Upper lobe of right lung (tissue), 1 donor: ENCODE data around the gene SLC4A5. TPM values are rescaled to one million over a fixed set of nuclear protein-coding genes. Genes with fewer than 3 reads are reported as not detected.
A peak's percentile ranks its signal among the peaks of the same experiment; 100 is the strongest.

Experiments
- ATAC-seq: fragments of 200-7000 bp; cut with Tn5 transposase; one replicate; pipeline ENCODE4 v1.9.1; 2020; ENCODE audit warnings: mild to moderate bottlenecking, moderate library complexity
- DNase-seq: peaks from one replicate; pipeline ENCODE4 v3.0.0-alpha.2; 2020
- H3K27ac ChIP-seq: fragments of 200-600 bp; one replicate; pipeline ENCODE4 v1.8.0; 2022
- H3K27me3 ChIP-seq: fragments of 200-600 bp; one replicate; pipeline ENCODE4 v1.8.0; 2022; ENCODE audit warnings: mild to moderate bottlenecking
- H3K36me3 ChIP-seq: fragments of 200-600 bp; one replicate; pipeline ENCODE4 v1.8.0; 2022
- H3K4me1 ChIP-seq: fragments of 200-600 bp; one replicate; pipeline ENCODE4 v1.8.0; 2022
- H3K4me3 ChIP-seq: fragments of 200-600 bp; one replicate; pipeline ENCODE4 v1.8.0; 2022; ENCODE audit warnings: mild to moderate bottlenecking
- H3K9me3 ChIP-seq: fragments of 200-600 bp; one replicate; pipeline ENCODE4 v1.8.0; 2022
- intact Hi-C: fragments of 100-400 bp; cut with DNase I; formaldehyde crosslinking; loops from one replicate; pipeline ENCODE4 v1.11.0; 2022
- long read RNA-seq: library from polyadenylated mRNA; unstranded; transcript quantifications from one replicate; pipeline ENCODE4 v2.0.0, GENCODE V29; 2021
- total RNA-seq: library from RNA; stranded (reverse); fragmentation: NEBNext Ultra II Directional; extraction: Animal tissue kit (Norgen Biotek cat#: 25700); gene quantifications from one replicate; pipeline ENCODE4 v1.2.1, GENCODE V29; 2021
- TF ChIP-seq, protein P1 (sequence below): fragments of 200-600 bp; IDR thresholded peaks from one replicate; pipeline ENCODE4 v1.8.0; 2022; ENCODE audit warnings: antibody characterized with exemption
- donor health status: DM: no; HTN: yes; CAD: no; lungs with severe emphysema.

The SLC4A5 gene
- total RNA-seq = 3.2 TPM
- long read RNA-seq, partial matches to known transcripts = 1 of 2 reads
- long read RNA-seq, other reads (novel, unspliced or antisense) = 1 of 2 reads

DNA sequence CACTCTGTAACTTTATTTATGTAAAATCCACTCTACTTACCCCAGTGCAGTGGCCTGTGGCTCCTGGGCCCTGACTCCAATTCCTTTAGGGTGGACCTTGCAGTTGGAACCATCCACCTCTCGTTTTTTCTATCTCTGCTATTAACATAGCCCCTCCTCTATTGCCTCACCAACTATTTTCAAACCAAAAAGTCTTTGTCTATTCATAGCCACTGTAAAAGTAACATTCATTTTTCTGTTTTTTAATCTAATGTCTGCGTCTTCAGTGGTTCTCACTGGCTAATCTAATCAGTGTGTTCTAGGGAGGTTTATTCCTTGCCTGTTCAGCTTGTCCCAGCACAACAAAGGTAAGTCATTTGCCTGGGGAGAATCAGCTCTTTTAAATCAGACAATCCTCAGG is at the start of gene SLC4A5:
TSS of gene SLC4A5 (minus strand) at position 101 of the 400 bp plus-strand sequence. CDS start 28,393 bp downstream, outside the sequence.
- no peaks in the 10 kb centered on the region for H3K36me3 ChIP-seq
- no peak within 1 kb of the TSS for H3K4me3 ChIP-seq
- DNase-seq (no peak), ATAC-seq (no peak)
- no peak within 1 kb of the TSS for H3K27ac ChIP-seq
- no peaks in the 10 kb centered on the region for H3K27me3 ChIP-seq
- intact Hi-C loops = no loop called here
- H3K4me1 ChIP-seq = no peaks in the 10 kb centered on the region
- H3K9me3 ChIP-seq = no peaks in the 10 kb centered on the region
- TF ChIP-seq, protein P1, sequence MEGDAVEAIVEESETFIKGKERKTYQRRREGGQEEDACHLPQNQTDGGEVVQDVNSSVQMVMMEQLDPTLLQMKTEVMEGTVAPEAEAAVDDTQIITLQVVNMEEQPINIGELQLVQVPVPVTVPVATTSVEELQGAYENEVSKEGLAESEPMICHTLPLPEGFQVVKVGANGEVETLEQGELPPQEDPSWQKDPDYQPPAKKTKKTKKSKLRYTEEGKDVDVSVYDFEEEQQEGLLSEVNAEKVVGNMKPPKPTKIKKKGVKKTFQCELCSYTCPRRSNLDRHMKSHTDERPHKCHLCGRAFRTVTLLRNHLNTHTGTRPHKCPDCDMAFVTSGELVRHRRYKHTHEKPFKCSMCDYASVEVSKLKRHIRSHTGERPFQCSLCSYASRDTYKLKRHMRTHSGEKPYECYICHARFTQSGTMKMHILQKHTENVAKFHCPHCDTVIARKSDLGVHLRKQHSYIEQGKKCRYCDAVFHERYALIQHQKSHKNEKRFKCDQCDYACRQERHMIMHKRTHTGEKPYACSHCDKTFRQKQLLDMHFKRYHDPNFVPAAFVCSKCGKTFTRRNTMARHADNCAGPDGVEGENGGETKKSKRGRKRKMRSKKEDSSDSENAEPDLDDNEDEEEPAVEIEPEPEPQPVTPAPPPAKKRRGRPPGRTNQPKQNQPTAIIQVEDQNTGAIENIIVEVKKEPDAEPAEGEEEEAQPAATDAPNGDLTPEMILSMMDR = no peak

GRCh38 chr2:74392449-74392743 is 49.2 kb upstream of the SLC4A5 start:
- H3K27me3 ChIP-seq = no peaks in the 10 kb centered on the region
- H3K4me3 ChIP-seq = no peak overlapping the region
- TF ChIP-seq, protein P1 = no peak
- H3K4me1 ChIP-seq = peaks cover 22% of the 10 kb centered on the region
- no peaks in the 10 kb centered on the region for H3K9me3 ChIP-seq
- DNase-seq (no peak), ATAC-seq (no peak)
- H3K27ac ChIP-seq = no peak overlapping the region
- H3K36me3 ChIP-seq = no peaks in the 10 kb centered on the region
- intact Hi-C loops = no loop called here

GRCh38 chr2:74391580-74392448 is 48.6 kb upstream of the SLC4A5 start:
- TF ChIP-seq, protein P1 = peak; percentile 97
- Histone ChIP-seq H3K27ac (peak overlapping the region; percentile 92), H3K4me1 (peaks cover 22% of the 10 kb centered on the region), H3K27me3 (no peaks in the 10 kb centered on the region), H3K36me3 (no peaks in the 10 kb centered on the region), H3K9me3 (no peaks in the 10 kb centered on the region), H3K4me3 (peak overlapping the region; percentile 71)
- ATAC-seq (peak; percentile 98), DNase-seq (peak; percentile 97)
- intact Hi-C loops = no loop called here

- ATAC-seq (no peak), DNase-seq (no peak)
- H3K27me3 ChIP-seq = no peaks in the 10 kb centered on the region
- intact Hi-C loops = no loop called here
- H3K4me3 ChIP-seq = peak overlapping the region; percentile 71
- TF ChIP-seq, protein P1 = no peak
- peaks cover 22% of the 10 kb centered on the region for H3K4me1 ChIP-seq
- no peaks in the 10 kb centered on the region for H3K9me3 ChIP-seq
- no peaks in the 10 kb centered on the region for H3K36me3 ChIP-seq
- H3K27ac ChIP-seq = peak overlapping the region; percentile 92
Measured at GRCh38 chr2:74391209-74391579, 48.0 kb upstream of the SLC4A5 start.

DNA sequence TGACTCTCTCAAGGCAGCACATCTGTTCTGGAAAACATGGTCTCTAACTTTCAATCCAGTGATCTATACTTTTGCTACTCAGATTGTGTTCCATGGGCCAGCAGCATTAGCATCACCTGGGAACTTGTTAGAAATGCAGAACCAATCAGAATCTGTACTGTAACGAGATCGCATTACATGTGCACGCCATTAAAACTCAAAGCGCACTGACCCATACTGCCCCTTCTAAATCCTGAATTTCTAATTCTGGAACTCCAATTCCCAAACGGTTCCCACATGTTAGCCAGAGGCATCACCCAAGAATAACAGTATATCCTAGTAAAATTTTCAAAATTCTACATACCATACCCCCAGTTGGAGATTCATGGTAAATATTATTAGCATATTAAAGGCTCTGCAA is 47.4 kb upstream of the SLC4A5 start:
- ATAC-seq = no peak
- intact Hi-C loops = no loop called here

More for the DNA sequence above, 47.4 kb upstream of the SLC4A5 start:
- peaks cover 22% of the 10 kb centered on the region for H3K4me1 ChIP-seq
- no peaks in the 10 kb centered on the region for H3K27me3 ChIP-seq
- no peak overlapping the region for H3K27ac ChIP-seq
- H3K9me3 ChIP-seq = no peaks in the 10 kb centered on the region
- H3K4me3 ChIP-seq = peak overlapping the region; percentile 71
- no peaks in the 10 kb centered on the region for H3K36me3 ChIP-seq
- DNase-seq = no peak
- TF ChIP-seq, protein P1 = no peak
